ENCODE measurements around the gene IQSEC1. TPM values are rescaled to one million over a fixed set of nuclear protein-coding genes. Genes with fewer than 3 reads are reported as not detected.
A peak's percentile ranks its signal among the peaks of the same experiment; 100 is the strongest.

Gene IQSEC1
- polyA plus RNA-seq, 3 donors, result 29.8 to 35.8 (median 35.5) TPM

DNA sequence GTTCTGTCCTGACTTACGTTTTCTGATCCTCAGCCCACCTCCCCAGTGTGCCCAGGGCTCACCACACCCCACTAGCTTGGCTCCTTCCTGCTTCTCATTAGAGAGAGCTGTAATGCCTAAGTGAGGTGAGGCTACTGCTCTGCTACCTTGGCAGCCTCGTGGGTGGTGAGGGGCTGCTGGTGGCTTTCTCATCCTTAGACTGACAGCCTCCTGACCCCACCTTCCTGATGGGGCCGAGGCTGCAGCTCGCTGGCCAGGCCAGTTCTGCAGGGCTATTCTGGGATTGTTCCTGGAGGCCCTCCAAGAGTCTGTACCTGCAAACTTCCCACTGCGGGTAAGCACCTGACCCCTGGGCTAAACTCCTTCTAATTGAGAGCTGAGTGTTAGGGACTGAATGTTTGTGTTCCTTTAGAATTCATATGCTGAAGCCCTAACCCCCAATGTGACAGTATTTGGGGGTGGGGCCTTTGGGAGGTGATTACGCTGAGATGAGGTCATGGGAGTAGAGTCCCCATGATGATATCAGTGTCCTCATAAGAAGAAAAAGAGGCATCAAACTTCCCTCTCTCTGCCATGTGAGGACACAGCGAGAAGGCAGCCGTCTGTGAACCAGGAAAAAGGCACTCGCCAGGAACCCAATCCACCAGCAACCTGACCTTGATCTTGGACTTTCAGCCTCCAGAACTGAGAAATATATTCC, 38.1 kb upstream of the IQSEC1 start:
- DNase-seq (ENCODE audit: extremely low read depth in 1 of 11, low read depth in 9 of 11, low spot score in 4 of 11), result no peak

GRCh38 chr3:13110678-13111116, 37.5 kb upstream of the IQSEC1 start:
- peak in 10 of 11 donors; percentile 42 to 75 (median 58) for DNase-seq (ENCODE audit: extremely low read depth in 1 of 11, low read depth in 9 of 11, low spot score in 4 of 11)

GRCh38 chr3:13109516-13109915, 36.3 kb upstream of the IQSEC1 start:
- DNase-seq (ENCODE audit: extremely low read depth in 1 of 11, low read depth in 9 of 11, low spot score in 4 of 11), result no peak

DNA sequence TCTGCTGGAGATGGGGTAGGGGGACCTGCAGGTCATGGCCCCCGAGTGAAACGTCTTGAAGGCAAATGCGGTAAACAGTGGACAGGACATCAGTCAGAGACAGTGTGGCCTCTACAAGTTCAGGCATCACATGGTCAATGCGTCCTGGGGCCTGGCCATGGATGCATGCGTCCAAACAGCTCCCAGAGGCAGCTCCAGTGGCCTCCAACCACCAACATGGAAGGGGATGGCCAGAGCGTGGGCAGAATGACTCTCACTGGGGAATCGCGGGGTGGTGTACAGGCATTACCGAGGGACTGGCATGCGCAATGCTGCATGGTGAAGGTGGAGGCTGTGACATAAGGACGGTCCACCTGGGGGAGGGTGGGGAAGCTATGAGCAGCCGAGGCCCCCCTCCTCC, 35.6 kb upstream of the IQSEC1 start:
- no peak for DNase-seq (ENCODE audit: extremely low read depth in 1 of 11, low read depth in 9 of 11, low spot score in 4 of 11)

GRCh38 chr3:13107661-13108060, 34.4 kb upstream of the IQSEC1 start:
- DNase-seq (ENCODE audit: extremely low read depth in 1 of 11, low read depth in 9 of 11, low spot score in 4 of 11), result no peak

DNA sequence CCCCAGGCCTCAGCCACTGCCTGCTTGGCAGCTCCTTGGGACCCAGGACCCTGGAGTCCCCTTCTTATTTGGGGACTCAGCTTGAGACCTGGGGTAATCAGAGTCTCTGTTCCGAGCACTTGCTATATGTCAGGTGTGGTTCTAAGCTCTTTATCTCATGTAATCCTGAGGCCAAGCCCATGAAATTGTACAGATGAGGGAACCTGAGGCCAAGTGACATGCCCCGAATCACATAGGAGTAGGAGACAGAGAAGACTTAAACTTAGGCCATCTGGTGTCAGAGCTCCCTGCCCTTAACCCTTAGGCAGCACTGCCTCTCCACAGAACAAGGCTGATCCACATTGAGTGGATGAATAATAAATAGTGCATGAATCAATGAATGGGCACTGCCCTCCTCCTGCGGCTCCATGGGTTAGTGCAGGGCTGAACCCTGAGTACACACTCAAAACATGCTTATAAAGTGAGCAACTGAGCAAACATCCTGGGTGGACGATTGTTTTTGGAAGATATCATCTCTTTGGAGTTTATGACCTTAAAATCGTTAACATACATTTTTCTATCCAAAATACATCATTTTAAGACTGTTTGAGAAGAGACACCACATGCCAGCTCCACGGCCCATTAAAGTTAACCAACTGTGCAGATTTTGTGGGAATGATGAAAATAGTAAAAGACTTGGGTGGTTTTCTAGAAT, 33.2 kb upstream of the IQSEC1 start:
- no peak for DNase-seq (ENCODE audit: extremely low read depth in 1 of 11, low read depth in 9 of 11, low spot score in 4 of 11)

DNA sequence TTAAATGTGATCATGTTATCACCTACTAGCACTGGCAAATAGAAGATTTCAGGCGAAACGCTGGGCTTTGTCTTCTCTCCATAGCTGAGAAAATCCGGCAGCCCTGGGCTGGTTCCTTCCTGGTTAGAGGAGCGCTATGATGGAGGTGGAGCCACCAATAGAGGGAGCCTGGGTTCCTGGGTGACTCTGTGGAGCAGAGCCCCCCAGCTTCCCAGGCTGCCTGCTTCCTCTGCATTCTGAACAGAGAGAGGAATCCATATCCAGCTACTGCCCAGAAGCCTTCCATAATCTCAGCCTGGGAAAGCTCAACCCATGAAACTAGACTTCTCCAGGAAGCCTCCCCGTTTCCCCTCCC, 32.6 kb upstream of the IQSEC1 start:
- DNase-seq (ENCODE audit: extremely low read depth in 1 of 11, low read depth in 9 of 11, low spot score in 4 of 11), result no peak

DNA sequence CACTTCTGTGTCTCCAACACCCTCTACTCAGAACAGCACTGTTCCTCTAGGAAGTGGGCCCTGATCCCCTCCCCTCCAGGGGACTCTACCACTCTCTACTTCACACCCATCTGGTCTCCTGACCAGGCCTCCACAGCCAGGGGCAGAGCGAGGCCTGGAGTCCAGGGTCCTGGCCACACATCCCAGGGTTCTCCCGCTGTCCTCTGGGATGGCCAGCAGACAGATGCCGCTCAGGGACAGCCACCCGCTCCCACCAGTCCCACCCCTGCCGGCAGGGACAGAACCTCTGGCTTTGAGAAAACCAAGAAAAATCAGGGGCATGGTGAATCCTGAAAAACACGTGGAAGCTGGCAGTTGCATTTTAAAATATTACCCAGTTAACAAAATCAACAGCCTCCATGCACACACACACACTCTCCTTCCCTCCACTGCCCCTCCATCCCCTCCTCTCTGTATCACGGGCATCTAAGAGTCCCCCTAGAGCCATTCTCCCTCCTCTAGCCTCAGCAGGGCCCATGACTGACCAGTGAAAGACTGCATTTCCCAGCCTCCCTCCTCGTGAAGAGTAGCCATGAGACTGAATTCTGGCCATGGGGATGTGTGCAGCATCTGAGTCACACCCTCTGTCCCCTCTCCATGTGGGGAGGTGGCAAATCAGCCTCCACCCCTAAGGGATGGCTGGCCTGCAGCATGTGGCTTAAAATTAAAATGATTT, 32.1 kb upstream of the IQSEC1 start:
- no peak for DNase-seq (ENCODE audit: extremely low read depth in 1 of 11, low read depth in 9 of 11, low spot score in 4 of 11)

GRCh38 chr3:13104511-13104910, 31.3 kb upstream of the IQSEC1 start:
- DNase-seq (ENCODE audit: extremely low read depth in 1 of 11, low read depth in 9 of 11, low spot score in 4 of 11), result no peak

GRCh38 chr3:13103416-13104058, 30.3 kb upstream of the IQSEC1 start:
- no peak for DNase-seq (ENCODE audit: extremely low read depth in 1 of 11, low read depth in 9 of 11, low spot score in 4 of 11)

- DNase-seq (ENCODE audit: extremely low read depth in 1 of 11, low read depth in 9 of 11, low spot score in 4 of 11), result no peak
These were observed 29.4 kb upstream of the IQSEC1 start for GRCh38 chr3:13102386-13103345.

DNA sequence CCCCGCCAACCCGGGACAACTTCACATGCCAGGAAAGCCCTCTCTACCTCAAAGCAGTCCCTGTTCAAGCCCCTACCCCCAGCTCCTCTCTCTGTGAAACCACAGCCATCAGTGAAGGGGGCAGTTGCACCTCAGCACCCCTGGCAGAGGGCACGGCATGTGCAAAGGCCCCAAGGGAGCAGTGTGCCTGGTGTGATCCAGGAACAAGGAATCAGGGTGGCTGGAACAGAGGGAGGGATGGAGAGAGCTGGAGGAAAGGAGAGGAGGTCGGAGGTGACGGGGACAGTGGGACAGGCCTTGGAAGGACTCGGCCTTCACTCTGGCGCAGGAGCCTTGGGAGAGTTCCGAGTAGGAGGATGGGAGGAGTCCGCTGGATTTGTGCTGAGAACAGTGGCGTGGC, 26.5 kb upstream of the IQSEC1 start:
- no peak for DNase-seq (ENCODE audit: extremely low read depth in 1 of 11, low read depth in 9 of 11, low spot score in 4 of 11)

DNA sequence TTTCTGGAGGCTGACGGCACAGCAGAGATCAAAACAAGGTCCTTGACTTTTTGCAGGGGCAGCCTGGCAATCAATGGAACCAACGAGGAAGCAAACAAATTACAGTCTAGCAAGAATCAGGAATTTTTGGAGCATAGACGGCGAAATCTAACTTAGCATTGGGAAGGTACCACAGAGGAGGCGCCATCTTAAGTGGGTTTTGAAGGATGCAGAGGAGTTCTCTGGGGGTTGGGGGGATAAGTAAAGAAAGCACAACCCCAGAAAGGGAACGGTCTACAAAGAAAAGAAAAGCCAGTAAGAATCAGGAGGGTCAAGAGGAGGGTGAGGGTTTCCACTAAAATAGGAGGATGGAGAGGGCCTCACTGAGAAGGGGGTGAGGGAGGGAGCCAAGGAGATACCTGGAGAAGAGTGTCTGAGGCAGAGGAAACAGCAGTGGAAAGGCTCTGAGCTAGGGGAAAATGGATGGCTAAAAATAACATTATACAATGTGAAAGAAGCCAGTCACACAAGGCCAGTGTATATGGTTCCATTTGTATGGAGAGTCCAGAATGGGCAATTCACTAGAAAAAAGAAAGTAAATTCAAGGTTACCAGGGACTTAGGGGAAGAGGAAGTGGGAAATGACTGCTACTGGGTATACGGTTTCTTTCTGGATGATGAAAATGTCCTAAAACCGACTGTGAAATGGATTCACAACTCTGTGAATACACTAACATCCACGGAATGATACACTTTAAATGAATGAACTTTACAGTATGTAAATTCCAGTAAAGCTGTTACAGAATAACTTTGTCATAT, 25.2 kb upstream of the IQSEC1 start:
- DNase-seq (ENCODE audit: extremely low read depth in 1 of 11, low read depth in 9 of 11, low spot score in 4 of 11), result no peak

DNA sequence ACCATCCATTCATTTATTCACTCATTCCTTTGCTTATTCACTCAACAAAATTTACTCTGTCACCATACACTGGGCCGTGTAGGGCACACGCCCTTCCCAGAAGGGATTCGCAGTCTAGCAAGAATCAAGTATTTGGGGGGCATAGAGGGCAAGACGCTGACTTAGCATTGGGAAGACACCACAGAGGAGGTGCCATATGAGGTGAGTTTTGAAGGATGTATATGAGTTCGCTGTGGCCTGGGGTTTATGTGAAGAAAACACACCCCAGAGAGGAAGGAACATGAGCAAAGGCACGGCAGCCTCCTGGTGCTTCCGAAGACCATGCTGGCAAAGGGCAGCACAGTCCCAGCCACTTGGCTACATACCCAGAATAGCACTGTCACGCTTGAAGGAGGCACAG, 23.1 kb upstream of the IQSEC1 start:
- DNase-seq (ENCODE audit: extremely low read depth in 1 of 11, low read depth in 9 of 11, low spot score in 4 of 11), result no peak

- DNase-seq (ENCODE audit: extremely low read depth in 1 of 11, low read depth in 9 of 11, low spot score in 4 of 11), result no peak
These were observed 22.2 kb upstream of the IQSEC1 start for GRCh38 chr3:13095408-13095937.

GRCh38 chr3:13093687-13094086, 20.5 kb upstream of the IQSEC1 start:
- no peak for DNase-seq (ENCODE audit: extremely low read depth in 1 of 11, low read depth in 9 of 11, low spot score in 4 of 11)

Measured in renal cortex interstitium (tissue), 11 donors.